ENCODE results near the gene PIH1D1. TPM values are rescaled to one million over a fixed set of nuclear protein-coding genes. Genes with fewer than 3 reads are reported as not detected.

Gene PIH1D1
- total RNA-seq, 1 donor from 2014 or later: 54.6 TPM

GRCh38 chr19:49440439-49441209, 11.0 kb downstream of the PIH1D1 start:
- no peak for TF ChIP-seq CTCF (IDR thresholded peaks at IDR 0.05)
- DNase-seq (ENCODE audit: low spot score): no peak
- H3K27me3 Mint-ChIP-seq (ENCODE audit: low read depth): peaks cover 64% of the 10 kb centered on the region
- no peaks in the 10 kb centered on the region for H3K9me3 Mint-ChIP-seq (ENCODE audit: low read depth)
- peak overlapping the region; percentile 29 for H3K4me3 Mint-ChIP-seq (ENCODE audit: unreplicated experiment)
- H3K4me1 Mint-ChIP-seq (ENCODE audit: low read depth): peaks cover 21% of the 10 kb centered on the region
- no peaks in the 10 kb centered on the region for H3K36me3 Mint-ChIP-seq (ENCODE audit: low read depth)
- no peak overlapping the region for H3K27ac Mint-ChIP-seq (ENCODE audit: unreplicated experiment)

GRCh38 chr19:49439836-49440235, 11.8 kb downstream of the PIH1D1 start:
- Mint-ChIP-seq H3K36me3 (ENCODE audit: low read depth) (no peaks in the 10 kb centered on the region), H3K4me3 (ENCODE audit: unreplicated experiment) (no peak overlapping the region), H3K27ac (ENCODE audit: unreplicated experiment) (no peak overlapping the region), H3K27me3 (ENCODE audit: low read depth) (peaks cover 72% of the 10 kb centered on the region), H3K4me1 (ENCODE audit: low read depth) (peaks cover 21% of the 10 kb centered on the region), H3K9me3 (ENCODE audit: low read depth) (no peaks in the 10 kb centered on the region)
- no peak for TF ChIP-seq CTCF (IDR thresholded peaks at IDR 0.05)
- no peak for DNase-seq (ENCODE audit: low spot score)

- Mint-ChIP-seq H3K27me3 (ENCODE audit: low read depth) (peaks cover 76% of the 10 kb centered on the region), H3K4me3 (ENCODE audit: unreplicated experiment) (no peak overlapping the region), H3K36me3 (ENCODE audit: low read depth) (no peaks in the 10 kb centered on the region), H3K9me3 (ENCODE audit: low read depth) (no peaks in the 10 kb centered on the region), H3K4me1 (ENCODE audit: low read depth) (peaks cover 18% of the 10 kb centered on the region), H3K27ac (ENCODE audit: unreplicated experiment) (no peak overlapping the region)
- no peak for TF ChIP-seq CTCF (IDR thresholded peaks at IDR 0.05)
- DNase-seq (ENCODE audit: low spot score): no peak
Observed at GRCh38 chr19:49438261-49438660, 13.4 kb downstream of the PIH1D1 start.

- H3K9me3 Mint-ChIP-seq (ENCODE audit: low read depth): no peaks in the 10 kb centered on the region
- TF ChIP-seq CTCF (IDR thresholded peaks at IDR 0.05): no peak
- H3K4me1 Mint-ChIP-seq (ENCODE audit: low read depth): peaks cover 15% of the 10 kb centered on the region
- H3K4me3 Mint-ChIP-seq (ENCODE audit: unreplicated experiment): no peak overlapping the region
- no peak overlapping the region for H3K27ac Mint-ChIP-seq (ENCODE audit: unreplicated experiment)
- DNase-seq (ENCODE audit: low spot score): no peak
- H3K27me3 Mint-ChIP-seq (ENCODE audit: low read depth): peaks cover 79% of the 10 kb centered on the region
- H3K36me3 Mint-ChIP-seq (ENCODE audit: low read depth): no peaks in the 10 kb centered on the region
Observed at GRCh38 chr19:49437231-49437630, 14.4 kb downstream of the PIH1D1 start.

- DNase-seq (ENCODE audit: low spot score): no peak
- Mint-ChIP-seq H3K4me3 (ENCODE audit: unreplicated experiment) (no peak overlapping the region), H3K27ac (ENCODE audit: unreplicated experiment) (no peak overlapping the region), H3K36me3 (ENCODE audit: low read depth) (no peaks in the 10 kb centered on the region), H3K27me3 (ENCODE audit: low read depth) (peaks cover 76% of the 10 kb centered on the region), H3K9me3 (ENCODE audit: low read depth) (no peaks in the 10 kb centered on the region), H3K4me1 (ENCODE audit: low read depth) (peaks cover 8% of the 10 kb centered on the region)
- no peak for TF ChIP-seq CTCF (IDR thresholded peaks at IDR 0.05)
Observed at GRCh38 chr19:49436381-49437017, 15.1 kb downstream of the PIH1D1 start.

Measured in chondrocyte (in vitro differentiated cells).